MCF 10A (cell line): ENCODE data around the gene RHEBL1. TPM values are rescaled to one million over a fixed set of nuclear protein-coding genes. Genes with fewer than 3 reads are reported as not detected.

Source experiments
- BruUV-seq: library from RNA; stranded (reverse); fragments of 400-500 nt; replicated peaks from 2 replicates; lab custom pipeline; 2021; lab: Mats Ljungman, UMichigan
- CTCF ChIA-PET: fragments of 300-600 bp; sonication (Branson Sonifier 250); formaldehyde crosslinking; extraction: SDS; loops from one replicate; lab custom pipeline; 2021; ENCODE audit warnings: antibody characterized with exemption, inconsistent platforms; lab: Yijun Ruan, JAX
- POLR2A ChIA-PET: fragments of 300-600, 350-650 bp; sonication (Branson Sonifier 250); formaldehyde crosslinking; extraction: SDS; loops from one replicate; lab custom pipeline; 2020; ENCODE audit warnings: antibody characterized with exemption, inconsistent platforms; lab: Yijun Ruan, JAX
- DNase-seq: peaks from one replicate; pipeline ENCODE4 v3.0.0-alpha.2; 2018; ENCODE audit not compliant: unreplicated experiment
- H3K27ac Mint-ChIP-seq: one replicate; pipeline ENCODE4 v1.8.0; 2022; ENCODE audit warnings: mild to moderate bottlenecking, low read depth, mixed read lengths; ENCODE audit not compliant: unreplicated experiment
- H3K27me3 Mint-ChIP-seq: one replicate; pipeline ENCODE4 v1.8.0; 2022; ENCODE audit warnings: mixed read lengths; ENCODE audit not compliant: insufficient read depth, unreplicated experiment
- H3K36me3 Mint-ChIP-seq: one replicate; pipeline ENCODE4 v1.8.0; 2022; ENCODE audit warnings: mild to moderate bottlenecking, moderate library complexity, mixed read lengths; ENCODE audit not compliant: insufficient read depth, unreplicated experiment
- H3K4me1 Mint-ChIP-seq: one replicate; pipeline ENCODE4 v1.8.0; 2022; ENCODE audit warnings: mixed read lengths; ENCODE audit not compliant: insufficient read depth, unreplicated experiment
- H3K4me3 Mint-ChIP-seq: one replicate; pipeline ENCODE4 v1.8.0; 2022; ENCODE audit warnings: mild to moderate bottlenecking, moderate library complexity, mixed read lengths; ENCODE audit not compliant: unreplicated experiment
- H3K9me3 Mint-ChIP-seq: one replicate; pipeline ENCODE4 v1.8.0; 2022; ENCODE audit warnings: mixed read lengths; ENCODE audit not compliant: unreplicated experiment
- CTCF ChIP-seq: fragments of 200-600 bp; IDR thresholded peaks from one replicate; pipeline ENCODE4 v1.8.0; 2022; ENCODE audit warnings: antibody characterized with exemption, mild to moderate bottlenecking; ENCODE audit not compliant: unreplicated experiment
- intact Hi-C: fragments of 100-400 bp; cut with micrococcal nuclease; formaldehyde crosslinking; loops from 2 replicates; pipeline ENCODE4 v1.14.1; 2022
- total RNA-seq: library from RNA; stranded (reverse); gene quantifications from 2 replicates; pipeline ENCODE4 v1.2.3, GENCODE V29; 2022

RHEBL1 gene
- total RNA-seq, 1 experiment from 2014 or later, result 0.35 TPM

DNA sequence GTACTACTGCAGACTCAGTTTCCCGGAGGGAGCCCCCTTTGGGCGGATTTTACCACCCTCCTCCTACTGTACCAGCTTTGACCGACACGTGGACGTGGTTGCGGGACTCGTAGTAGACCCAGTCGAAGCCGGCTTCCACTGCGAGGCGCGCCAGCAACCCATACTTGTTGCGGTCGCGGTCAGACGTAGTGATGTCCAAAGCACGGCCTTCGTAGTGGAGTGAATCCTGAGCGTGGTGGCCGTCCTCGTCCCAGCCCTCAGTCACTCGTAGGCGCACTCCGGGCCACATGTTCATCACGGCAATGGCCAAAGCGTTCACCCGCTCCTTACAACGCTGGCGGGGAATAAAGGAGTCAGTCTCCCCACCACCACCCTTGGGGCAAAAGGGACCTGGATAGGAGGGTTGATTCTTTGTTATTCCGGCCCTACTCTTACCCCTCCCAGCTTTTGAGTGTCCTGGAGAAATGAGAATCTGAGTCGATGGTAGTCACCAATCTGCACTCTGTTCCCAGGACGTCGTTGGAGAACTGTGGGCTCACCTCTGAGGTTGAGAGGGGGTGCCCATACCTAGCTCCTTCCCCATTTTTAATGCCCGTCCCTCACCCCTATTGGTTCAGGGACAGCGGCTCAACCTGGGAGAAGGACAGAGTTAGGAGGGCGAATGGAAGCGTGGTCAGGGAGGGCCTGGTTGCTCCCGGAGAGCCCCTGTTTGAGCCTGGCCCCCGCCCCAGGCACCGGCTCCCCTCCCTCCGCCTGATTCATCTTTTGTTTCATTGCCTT lies 21.5 kb upstream of the RHEBL1 start:
- DNase-seq, result no peak
- TF ChIP-seq CTCF, result no peak
- ChIA-PET POLR2A (interaction anchor here (0.9 to 4.8 kb wide), 5 partner anchors 19 to 174 kb away, joined by 3 to 24 read pairs (median 3); partner anchors contain the start of gene LMBR1L), CTCF (interaction anchor here (0.6 to 2.4 kb wide), 10 partner anchors 9 to 803 kb away, joined by 3 to 11 read pairs (median 4); no protein-coding TSS in a partner anchor)
- Mint-ChIP-seq H3K27me3 (no peaks in the 10 kb centered on the region), H3K36me3 (peaks cover 3% of the 10 kb centered on the region), H3K9me3 (no peaks in the 10 kb centered on the region), H3K4me3 (no peak overlapping the region), H3K4me1 (peaks cover 14% of the 10 kb centered on the region), H3K27ac (no peak overlapping the region)
- intact Hi-C loops, result no loop called here
- BruUV-seq, result no TSS peak

DNA sequence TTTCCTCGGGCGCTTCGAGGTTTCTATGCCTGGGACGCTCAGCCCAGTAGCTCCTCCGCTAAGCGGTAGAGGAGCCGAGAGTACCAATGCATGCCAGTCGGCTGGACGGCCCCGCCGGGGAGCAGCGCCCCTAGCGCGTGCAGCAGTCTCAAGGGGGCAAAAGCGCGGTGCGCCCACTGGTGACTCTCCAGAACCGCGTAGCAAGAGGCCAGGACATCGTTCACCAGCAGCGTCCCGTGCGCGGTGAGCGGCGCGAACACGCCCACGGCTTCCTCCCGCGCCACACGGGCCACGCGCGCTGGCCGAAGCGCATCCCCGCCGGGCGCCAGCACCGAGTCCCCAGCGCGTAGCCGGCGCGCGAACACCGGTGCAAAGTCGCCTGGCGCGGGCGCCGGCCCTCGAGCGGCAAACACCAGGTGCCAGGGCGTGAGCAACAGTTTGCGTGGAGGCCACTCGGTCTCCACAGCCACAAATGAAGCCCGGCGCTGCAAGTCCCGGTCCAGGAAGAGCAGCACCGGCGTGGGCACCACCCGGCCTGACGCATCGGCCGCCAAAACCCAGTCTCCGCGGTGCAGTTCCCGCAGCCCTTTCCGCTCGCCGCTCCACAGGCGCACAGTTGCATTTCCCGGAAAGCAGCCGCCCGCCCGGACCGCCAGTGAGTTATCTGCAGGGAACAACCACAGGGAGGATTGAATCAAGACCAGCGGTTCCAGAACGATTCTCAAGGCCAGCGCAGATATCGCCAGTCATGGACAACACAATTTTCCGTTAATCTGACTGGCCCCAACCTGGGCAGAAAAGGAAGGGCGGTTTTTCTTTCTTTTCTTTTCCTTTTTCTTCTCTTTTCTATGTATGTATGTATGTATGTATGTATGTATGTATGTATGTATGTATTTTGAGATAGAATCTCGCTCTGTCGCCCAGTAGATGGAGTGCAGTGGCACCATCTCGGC lies 20.3 kb upstream of the RHEBL1 start:
- peaks cover 13% of the 10 kb centered on the region for H3K4me1 Mint-ChIP-seq
- DNase-seq, result no peak
- no TSS peak for BruUV-seq
- no peak overlapping the region for H3K27ac Mint-ChIP-seq
- CTCF ChIA-PET, result interaction anchor here (0.6 to 4.6 kb wide), 12 partner anchors 11 to 145 kb away, joined by 3 to 99 read pairs (median 25); partner anchors contain the start of gene LMBR1L
- no peaks in the 10 kb centered on the region for H3K36me3 Mint-ChIP-seq
- TF ChIP-seq CTCF, result no peak
- POLR2A ChIA-PET, result interaction anchor here (0.6 to 4.8 kb wide), 5 partner anchors 12 to 41 kb away, joined by 3 to 24 read pairs (median 4); partner anchors contain the start of genes LMBR1L and TUBA1B
- intact Hi-C loops, result loop anchor here (2.0 kb wide), 1 partner anchor 21 kb away; the partner anchor contains the start of gene RHEBL1
- H3K27me3 Mint-ChIP-seq, result no peaks in the 10 kb centered on the region
- no peaks in the 10 kb centered on the region for H3K9me3 Mint-ChIP-seq
- no peak overlapping the region for H3K4me3 Mint-ChIP-seq

DNA sequence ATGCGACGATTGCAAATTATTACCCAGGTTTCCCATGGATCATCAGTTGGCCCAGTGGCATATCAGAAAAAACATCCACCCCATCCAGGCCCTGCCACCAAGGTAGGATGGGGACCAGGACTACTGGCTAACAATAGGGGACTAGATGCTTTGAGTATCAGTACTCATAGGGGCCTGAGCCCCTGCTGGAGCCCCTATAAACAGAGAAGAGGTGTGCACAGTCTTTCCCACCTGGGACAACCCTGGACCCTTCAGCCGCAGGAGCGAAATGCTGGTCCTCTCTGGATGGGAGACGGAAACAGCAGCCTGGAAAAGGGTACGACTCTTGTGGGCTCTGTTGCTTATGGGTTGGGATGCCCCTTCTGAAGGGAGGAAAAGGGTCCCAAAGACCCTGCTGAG lies 19.2 kb upstream of the RHEBL1 start:
- no peaks in the 10 kb centered on the region for H3K27me3 Mint-ChIP-seq
- no peak overlapping the region for H3K27ac Mint-ChIP-seq
- ChIA-PET POLR2A (interaction anchor here (0.7 to 2.3 kb wide), 12 partner anchors 11 to 146 kb away, joined by 3 to 19 read pairs (median 4); partner anchors contain the start of genes LMBR1L, RHEBL1 and TUBA1B), CTCF (interaction anchor here (0.6 to 4.6 kb wide), 33 partner anchors 8 to 468 kb away, joined by 3 to 99 read pairs (median 9); partner anchors contain the start of genes KMT2D, LMBR1L and RHEBL1)
- no peak for TF ChIP-seq CTCF
- H3K4me3 Mint-ChIP-seq, result no peak overlapping the region
- H3K36me3 Mint-ChIP-seq, result no peaks in the 10 kb centered on the region
- intact Hi-C loops, result loop anchor here (1.0 to 2.0 kb wide), 3 partner anchors 20 to 146 kb away; partner anchors contain the start of gene RHEBL1
- H3K4me1 Mint-ChIP-seq, result peaks cover 8% of the 10 kb centered on the region
- BruUV-seq, result no TSS peak
- no peak for DNase-seq
- H3K9me3 Mint-ChIP-seq, result no peaks in the 10 kb centered on the region
